Nephron progenitor cell (in vitro differentiated cells): ENCODE results near the gene PCSK1N.
A peak's percentile ranks its signal among the peaks of the same experiment; 100 is the strongest.
"Not testable (repeated sequence)": the region's sequence is repeated elsewhere in the genome, so short reads cannot be mapped to it uniquely, and the experiment has no call there.

Experiments used
- DNase-seq: peaks from one replicate; pipeline ENCODE4 v3.0.0; 2021
- H3K27ac Mint-ChIP-seq: 2 replicates; pipeline ENCODE4 v1.8.0; 2021; ENCODE audit warnings: mild to moderate bottlenecking, moderate library complexity, mixed read lengths
- H3K27me3 Mint-ChIP-seq: 2 replicates; pipeline ENCODE4 v1.8.0; 2021; ENCODE audit warnings: mild to moderate bottlenecking, low read depth, mixed read lengths; ENCODE audit not compliant: poor library complexity
- H3K36me3 Mint-ChIP-seq: 2 replicates; pipeline ENCODE4 v1.8.0; 2021; ENCODE audit warnings: low read depth, mixed read lengths
- H3K4me1 Mint-ChIP-seq: 2 replicates; pipeline ENCODE4 v1.8.0; 2021; ENCODE audit warnings: mixed read lengths
- H3K4me3 Mint-ChIP-seq: 2 replicates; pipeline ENCODE4 v1.8.0; 2021; ENCODE audit warnings: mild to moderate bottlenecking, moderate library complexity, mixed read lengths
- H3K9me3 Mint-ChIP-seq: 2 replicates; pipeline ENCODE4 v1.8.0; 2021; ENCODE audit warnings: mild to moderate bottlenecking, moderate library complexity, mixed read lengths
- CTCF ChIP-seq: fragments of 200-600 bp; sonication (generic); IDR thresholded peaks from 2 replicates; pipeline ENCODE4 v1.5.0; 2021; ENCODE audit warnings: antibody characterized with exemption

Gene PCSK1N

GRCh38 chrX:48835524-48836329, at the start of gene PCSK1N:
TSS of gene PCSK1N (minus strand) at chrX:48835610. CDS start at chrX:48835532, 78 bp downstream.
- H3K4me1 Mint-ChIP-seq, result peaks cover 12% of the 10 kb centered on the region
- peak; percentile 36 for DNase-seq
- peaks cover 57% of the 10 kb centered on the region for H3K9me3 Mint-ChIP-seq
- peak within 1 kb of the TSS; percentile 70 for H3K4me3 Mint-ChIP-seq
- H3K27ac Mint-ChIP-seq, result no peak within 1 kb of the TSS
- H3K27me3 Mint-ChIP-seq, result peaks cover 86% of the 10 kb centered on the region
- TF ChIP-seq CTCF, result no peak
- H3K36me3 Mint-ChIP-seq, result no peaks in the 10 kb centered on the region

GRCh38 chrX:48883729-48884128, 48.3 kb upstream of the PCSK1N start:
- no peak overlapping the region for H3K4me3 Mint-ChIP-seq
- no peak for TF ChIP-seq CTCF
- peaks cover 38% of the 10 kb centered on the region for H3K9me3 Mint-ChIP-seq
- H3K27ac Mint-ChIP-seq, result no peak overlapping the region
- no peak for DNase-seq
- no peaks in the 10 kb centered on the region for H3K4me1 Mint-ChIP-seq
- H3K27me3 Mint-ChIP-seq, result peaks cover 19% of the 10 kb centered on the region
- H3K36me3 Mint-ChIP-seq, result no peaks in the 10 kb centered on the region

GRCh38 chrX:48876944-48877343, 41.5 kb upstream of the PCSK1N start:
- not testable (repeated sequence) for H3K4me1 Mint-ChIP-seq, H3K36me3 Mint-ChIP-seq, H3K4me3 Mint-ChIP-seq, DNase-seq, H3K27ac Mint-ChIP-seq
- Mint-ChIP-seq H3K9me3 (peaks cover 39% of the 10 kb centered on the region), H3K27me3 (peaks cover 15% of the 10 kb centered on the region)

GRCh38 chrX:48872017-48872416, 36.6 kb upstream of the PCSK1N start:
- H3K4me3 Mint-ChIP-seq, H3K27ac Mint-ChIP-seq, H3K36me3 Mint-ChIP-seq, DNase-seq, H3K4me1 Mint-ChIP-seq: not testable (repeated sequence)
- peaks cover 22% of the 10 kb centered on the region for H3K27me3 Mint-ChIP-seq
- H3K9me3 Mint-ChIP-seq, result peaks cover 49% of the 10 kb centered on the region

GRCh38 chrX:48864210-48864609, 28.8 kb upstream of the PCSK1N start:
- no peaks in the 10 kb centered on the region for H3K4me1 Mint-ChIP-seq
- H3K9me3 Mint-ChIP-seq, result peaks cover 66% of the 10 kb centered on the region
- DNase-seq, result no peak
- H3K27me3 Mint-ChIP-seq, result peaks cover 37% of the 10 kb centered on the region
- no peak for TF ChIP-seq CTCF
- no peak overlapping the region for H3K4me3 Mint-ChIP-seq
- H3K27ac Mint-ChIP-seq, result no peak overlapping the region
- H3K36me3 Mint-ChIP-seq, result no peaks in the 10 kb centered on the region

GRCh38 chrX:48854898-48855297, 19.5 kb upstream of the PCSK1N start:
- H3K9me3 Mint-ChIP-seq, result peaks cover 61% of the 10 kb centered on the region
- no peaks in the 10 kb centered on the region for H3K4me1 Mint-ChIP-seq
- H3K4me3 Mint-ChIP-seq, result no peak overlapping the region
- TF ChIP-seq CTCF, result no peak
- DNase-seq, result no peak
- H3K36me3 Mint-ChIP-seq, result no peaks in the 10 kb centered on the region
- H3K27ac Mint-ChIP-seq, result no peak overlapping the region
- peaks cover 14% of the 10 kb centered on the region for H3K27me3 Mint-ChIP-seq

- H3K4me3 Mint-ChIP-seq, H3K27ac Mint-ChIP-seq, H3K4me1 Mint-ChIP-seq, H3K36me3 Mint-ChIP-seq, DNase-seq: not testable (repeated sequence)
- H3K27me3 Mint-ChIP-seq, result peaks cover 11% of the 10 kb centered on the region
- peaks cover 65% of the 10 kb centered on the region for H3K9me3 Mint-ChIP-seq
Measured at GRCh38 chrX:48854121-48854804, 18.9 kb upstream of the PCSK1N start.

- Mint-ChIP-seq H3K27me3 (peaks cover 15% of the 10 kb centered on the region), H3K9me3 (peaks cover 71% of the 10 kb centered on the region)
- H3K4me3 Mint-ChIP-seq, DNase-seq, H3K27ac Mint-ChIP-seq, H3K4me1 Mint-ChIP-seq, H3K36me3 Mint-ChIP-seq: not testable (repeated sequence)
Measured at GRCh38 chrX:48853494-48853893, 18.1 kb upstream of the PCSK1N start.
